GM12873 (cell line): ENCODE data around the gene PTPRG.

Experiments
- TF ChIP-seq, protein P1 (sequence below): IDR thresholded peaks from 2 replicates; pipeline ENCODE4 v1.5.1; 2012; ENCODE audit warnings: low read depth, mild to moderate bottlenecking, moderate library complexity, low read length, control low read depth; ENCODE audit not compliant: insufficient read depth; ENCODE audit errors: missing control alignments

PTPRG gene

DNA sequence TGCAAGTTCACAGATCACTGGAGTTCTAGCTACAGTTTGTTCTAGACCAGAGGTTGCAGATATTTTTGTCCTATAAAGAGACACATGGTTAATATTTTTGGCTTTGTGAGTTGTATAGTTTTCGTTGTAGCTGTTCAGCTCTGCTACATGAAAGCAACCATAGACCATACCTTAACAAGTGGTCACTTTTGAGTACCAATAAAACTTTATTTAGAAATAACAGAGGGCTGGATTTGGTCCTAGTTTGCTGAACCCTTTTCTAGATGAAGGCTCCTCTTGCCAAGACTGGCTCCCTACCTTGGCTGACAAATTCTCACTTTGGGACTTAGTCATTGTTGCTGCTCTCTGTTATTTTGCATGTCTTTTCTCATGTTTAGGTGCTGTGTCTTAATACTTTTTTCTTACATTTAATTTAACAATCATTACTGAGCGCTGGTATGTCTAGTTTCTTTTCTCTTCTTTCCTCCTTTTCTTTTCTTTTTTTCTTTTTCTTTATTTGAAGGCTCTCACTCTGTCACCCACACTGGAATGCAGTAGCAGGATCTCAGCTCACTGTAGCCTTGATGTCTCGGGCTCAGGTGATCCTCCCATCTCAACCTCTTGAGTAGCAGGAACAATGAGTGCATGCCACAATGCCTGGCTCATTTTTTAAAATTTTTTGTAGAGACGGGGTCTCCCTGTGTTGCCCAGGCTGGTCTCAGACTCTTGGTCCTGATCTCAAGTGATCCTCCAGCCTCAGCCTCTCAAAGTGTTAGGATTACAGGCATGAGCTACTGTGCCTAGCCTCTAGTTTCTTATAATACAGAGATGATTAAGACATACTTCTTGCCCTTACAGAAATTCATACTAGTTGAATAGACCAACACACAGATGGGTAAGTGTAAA is 227.5 kb downstream of the PTPRG start:
- TF ChIP-seq, protein P1, sequence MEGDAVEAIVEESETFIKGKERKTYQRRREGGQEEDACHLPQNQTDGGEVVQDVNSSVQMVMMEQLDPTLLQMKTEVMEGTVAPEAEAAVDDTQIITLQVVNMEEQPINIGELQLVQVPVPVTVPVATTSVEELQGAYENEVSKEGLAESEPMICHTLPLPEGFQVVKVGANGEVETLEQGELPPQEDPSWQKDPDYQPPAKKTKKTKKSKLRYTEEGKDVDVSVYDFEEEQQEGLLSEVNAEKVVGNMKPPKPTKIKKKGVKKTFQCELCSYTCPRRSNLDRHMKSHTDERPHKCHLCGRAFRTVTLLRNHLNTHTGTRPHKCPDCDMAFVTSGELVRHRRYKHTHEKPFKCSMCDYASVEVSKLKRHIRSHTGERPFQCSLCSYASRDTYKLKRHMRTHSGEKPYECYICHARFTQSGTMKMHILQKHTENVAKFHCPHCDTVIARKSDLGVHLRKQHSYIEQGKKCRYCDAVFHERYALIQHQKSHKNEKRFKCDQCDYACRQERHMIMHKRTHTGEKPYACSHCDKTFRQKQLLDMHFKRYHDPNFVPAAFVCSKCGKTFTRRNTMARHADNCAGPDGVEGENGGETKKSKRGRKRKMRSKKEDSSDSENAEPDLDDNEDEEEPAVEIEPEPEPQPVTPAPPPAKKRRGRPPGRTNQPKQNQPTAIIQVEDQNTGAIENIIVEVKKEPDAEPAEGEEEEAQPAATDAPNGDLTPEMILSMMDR: no peak

GRCh38 chr3:61789861-61790260 is 228.5 kb downstream of the PTPRG start:
- TF ChIP-seq, protein P1: no peak

- TF ChIP-seq, protein P1: no peak
Observed at GRCh38 chr3:61790411-61790810, 229.0 kb downstream of the PTPRG start.

GRCh38 chr3:61793056-61793455 is 231.7 kb downstream of the PTPRG start:
- TF ChIP-seq, protein P1: no peak

GRCh38 chr3:61793521-61793920 is 232.2 kb downstream of the PTPRG start:
- TF ChIP-seq, protein P1: no peak

DNA sequence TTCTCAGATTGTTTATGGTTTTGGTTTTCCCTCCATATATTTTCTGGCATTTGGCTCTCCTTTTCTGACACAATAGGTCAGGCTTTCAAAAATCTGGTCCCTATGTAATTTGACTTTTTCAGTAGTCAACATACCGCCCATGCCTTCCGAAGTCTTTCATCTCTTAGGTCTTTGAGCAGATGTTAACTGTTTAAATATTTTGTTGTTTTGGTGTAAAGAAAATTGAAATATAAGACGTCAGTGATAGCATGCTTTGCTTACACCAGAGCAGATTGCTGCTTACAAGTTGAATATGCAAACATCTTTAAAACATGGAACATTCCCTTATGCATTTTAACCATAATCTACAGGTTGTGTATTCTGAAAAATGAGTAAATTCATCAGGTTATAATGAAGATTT is 233.0 kb downstream of the PTPRG start:
- TF ChIP-seq, protein P1: no peak

DNA sequence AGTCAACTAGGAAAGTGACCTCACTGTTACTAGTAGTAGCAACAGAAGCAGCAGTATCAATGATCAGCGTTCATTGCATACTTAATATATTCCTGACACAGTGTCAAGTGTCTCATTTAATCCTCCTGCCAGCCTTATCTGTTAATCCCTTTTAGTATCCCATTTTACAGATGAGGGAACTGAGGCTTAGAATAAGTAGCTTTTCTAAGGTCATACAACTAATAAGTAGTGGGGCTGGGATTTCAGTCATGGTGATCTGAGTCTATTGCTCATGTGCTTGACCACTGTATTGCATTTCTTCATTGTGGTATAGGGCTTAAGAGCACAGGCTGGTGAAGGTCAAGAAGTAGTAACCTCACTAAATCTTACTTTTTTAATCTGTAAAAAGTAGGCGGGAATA is 233.6 kb downstream of the PTPRG start:
- TF ChIP-seq, protein P1: no peak
